ENCODE results near the gene TMEM150B. TPM values are rescaled to one million over a fixed set of nuclear protein-coding genes. Genes with fewer than 3 reads are reported as not detected.

Gene TMEM150B
- total and polyA plus RNA-seq, 2 of the 13 experiments (the other 11 are each of a cell fraction or from before 2014, with no cell fraction given): 1.3 to 1.8 TPM

DNA sequence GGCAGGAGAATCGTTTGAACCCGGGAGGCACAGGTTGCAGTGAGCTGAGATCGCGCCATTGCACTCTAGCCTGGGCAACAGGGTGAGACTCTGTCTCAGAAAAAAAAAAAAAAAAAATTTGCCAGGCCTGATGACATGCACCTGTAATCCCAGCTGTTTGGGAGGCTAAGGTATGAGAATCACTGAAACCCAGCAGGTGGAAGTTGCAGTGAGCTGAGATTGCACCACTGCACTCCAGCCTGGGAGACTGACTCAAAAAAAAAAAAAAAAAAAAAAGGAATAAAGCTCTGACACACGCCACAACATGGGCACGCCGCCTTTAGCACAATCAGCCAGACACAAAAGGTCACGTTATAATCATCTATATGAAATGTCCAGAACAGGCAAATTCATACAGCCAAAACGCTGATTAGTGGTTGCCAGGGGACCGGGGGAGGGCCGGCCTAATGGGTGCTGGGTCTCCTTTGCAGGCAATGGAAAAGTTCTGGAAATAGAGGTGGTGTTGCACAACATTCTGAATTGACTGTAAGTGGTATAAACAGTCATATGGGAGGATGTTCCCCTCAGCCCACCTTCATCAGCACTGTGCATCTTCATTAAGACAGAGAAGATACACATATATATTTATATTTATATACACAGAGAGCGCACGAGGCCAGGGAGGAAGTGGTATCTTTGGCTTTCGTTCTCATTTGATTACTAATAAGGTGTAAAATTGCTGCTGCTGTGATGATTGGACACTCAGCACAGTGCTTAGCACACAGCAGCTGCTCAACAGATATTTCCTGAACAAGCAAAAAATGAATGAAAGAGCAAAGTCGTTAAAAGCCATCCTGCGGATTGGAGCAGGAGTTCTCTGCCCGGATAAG lies 49.1 kb downstream of the TMEM150B start:
- no peak for TF ChIP-seq MNT (IDR thresholded peaks at IDR 0.05)
- TF ChIP-seq ZNF207 (IDR thresholded peaks at IDR 0.05; ENCODE audit: borderline replicate concordance): no peak
- TF ChIP-seq ZSCAN21 (CRISPR knock-in tag; IDR thresholded peaks at IDR 0.05; ENCODE audit: borderline replicate concordance): no peak
- TF ChIP-seq, protein P1, sequence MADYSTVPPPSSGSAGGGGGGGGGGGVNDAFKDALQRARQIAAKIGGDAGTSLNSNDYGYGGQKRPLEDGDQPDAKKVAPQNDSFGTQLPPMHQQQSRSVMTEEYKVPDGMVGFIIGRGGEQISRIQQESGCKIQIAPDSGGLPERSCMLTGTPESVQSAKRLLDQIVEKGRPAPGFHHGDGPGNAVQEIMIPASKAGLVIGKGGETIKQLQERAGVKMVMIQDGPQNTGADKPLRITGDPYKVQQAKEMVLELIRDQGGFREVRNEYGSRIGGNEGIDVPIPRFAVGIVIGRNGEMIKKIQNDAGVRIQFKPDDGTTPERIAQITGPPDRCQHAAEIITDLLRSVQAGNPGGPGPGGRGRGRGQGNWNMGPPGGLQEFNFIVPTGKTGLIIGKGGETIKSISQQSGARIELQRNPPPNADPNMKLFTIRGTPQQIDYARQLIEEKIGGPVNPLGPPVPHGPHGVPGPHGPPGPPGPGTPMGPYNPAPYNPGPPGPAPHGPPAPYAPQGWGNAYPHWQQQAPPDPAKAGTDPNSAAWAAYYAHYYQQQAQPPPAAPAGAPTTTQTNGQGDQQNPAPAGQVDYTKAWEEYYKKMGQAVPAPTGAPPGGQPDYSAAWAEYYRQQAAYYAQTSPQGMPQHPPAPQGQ (CRISPR knock-in tag; IDR thresholded peaks at IDR 0.05; ENCODE audit: borderline replicate concordance): no peak
- no peak for TF ChIP-seq ZZZ3 (CRISPR knock-in tag; IDR thresholded peaks at IDR 0.05; ENCODE audit: borderline replicate concordance)
- TF ChIP-seq PHB2 (IDR thresholded peaks at IDR 0.05; ENCODE audit: partially characterized antibody): no peak
- no peak for TF ChIP-seq ATF7-NPFF (CRISPR knock-in tag; IDR thresholded peaks at IDR 0.05; ENCODE audit: low read depth)
- Histone ChIP-seq H4K20me1 (ENCODE audit: insufficient read depth, low read length) (no peaks in the 10 kb centered on the region), H3K27ac (ENCODE audit: extremely low read length, insufficient read depth, low read length) (no peak overlapping the region), H3K9me3 (ENCODE audit: low read length) (no peaks in the 10 kb centered on the region), H3K9ac (ENCODE audit: insufficient read depth, low read depth, low read length) (no peak overlapping the region), H3K4me2 (ENCODE audit: low read depth, low read length) (no peak overlapping the region), H3K27me3 (ENCODE audit: control insufficient read depth in 1 of 2, insufficient read depth in 2 of 2, low read length in 2 of 2) (no peaks in the 10 kb centered on the region; a peak in 1 of 5 replicates), H3K36me3 (replicated peaks in 1 of 2; ENCODE audit: control insufficient read depth in 1 of 2, insufficient read depth in 2 of 2, low read length in 2 of 2) (peaks cover 10 to 36% of the 10 kb centered on the region in 2 experiments; a peak in 4 of 5 replicates), H2AFZ (ENCODE audit: low read length) (no peak overlapping the region), H3K79me2 (ENCODE audit: insufficient read depth, low read length) (peaks cover 6% of the 10 kb centered on the region), H3K4me3 (replicated peaks in 1 of 3; ENCODE audit: insufficient read depth in 1 of 3, low read depth in 2 of 3, low read length in 3 of 3) (no peak overlapping the region), H3K4me1 (ENCODE audit: insufficient read depth, low read length) (peaks cover 16% of the 10 kb centered on the region)
- no TSS peak for BruUV-seq (replicated peaks)
- POLR2A ChIA-PET: interaction anchor here (1.0 to 1.9 kb wide), 2 partner anchors 17 to 132 kb away, joined by 4 to 5 read pairs; partner anchors contain the start of genes PPP6R1 and UBE2S
- no peak for ATAC-seq
- 94% methylated on average over 17 of the region's 17 CpGs for WGBS (ENCODE audit: low lambda C conversion rate)
- CTCF ChIA-PET (ENCODE audit: low intra/inter-chr PET ratio, low total read pairs): no interaction called here
- FAIRE-seq: no peak
- no peak for DNase-seq (ENCODE audit: low spot score)
- in situ Hi-C loops (cut with HindIII; ENCODE audit: extremely low pct_ligation_motif_present, low pct_unique_long_range_greater_than_20kb) (no loop called here), intact Hi-C loops (cut with micrococcal nuclease; ENCODE audit: unreplicated experiment) (no loop called here)

Data from HepG2 (cell line).